GM19193 (cell line): ENCODE results near the gene TMPRSS9.

Experiments used
- POLR2A ChIP-seq: IDR thresholded peaks from 4 replicates; pipeline ENCODE4 v1.6.1; 2011; ENCODE audit not compliant: insufficient read depth, insufficient read length; ENCODE audit errors: extremely low read depth

TMPRSS9 gene

GRCh38 chr19:2440515-2440914, 80.5 kb downstream of the TMPRSS9 start:
- TF ChIP-seq POLR2A, result no peak

- TF ChIP-seq POLR2A, result no peak
These were observed 81.2 kb downstream of the TMPRSS9 start for GRCh38 chr19:2441096-2441752.

GRCh38 chr19:2443116-2443784, 83.2 kb downstream of the TMPRSS9 start:
- TF ChIP-seq POLR2A, result no peak

- TF ChIP-seq POLR2A, result no peak
These were observed 83.7 kb downstream of the TMPRSS9 start for GRCh38 chr19:2443785-2444182.

GRCh38 chr19:2444251-2445002, 84.4 kb downstream of the TMPRSS9 start:
- TF ChIP-seq POLR2A, result no peak

- TF ChIP-seq POLR2A, result no peak
These were observed 86.3 kb downstream of the TMPRSS9 start for GRCh38 chr19:2446381-2446780.

GRCh38 chr19:2449019-2449418, 89.0 kb downstream of the TMPRSS9 start:
- no peak for TF ChIP-seq POLR2A

GRCh38 chr19:2451138-2451537, 91.1 kb downstream of the TMPRSS9 start:
- TF ChIP-seq POLR2A, result no peak

- TF ChIP-seq POLR2A, result no peak
These were observed 91.7 kb downstream of the TMPRSS9 start for GRCh38 chr19:2451741-2452140.

- no peak for TF ChIP-seq POLR2A
These were observed 93.5 kb downstream of the TMPRSS9 start for GRCh38 chr19:2453431-2454025.

- TF ChIP-seq POLR2A, result no peak
These were observed 94.3 kb downstream of the TMPRSS9 start for GRCh38 chr19:2454199-2454961.

- TF ChIP-seq POLR2A, result no peak
These were observed 95.1 kb downstream of the TMPRSS9 start for GRCh38 chr19:2454962-2455850.

GRCh38 chr19:2455851-2456570, 95.9 kb downstream of the TMPRSS9 start:
- TF ChIP-seq POLR2A, result no peak
